Keratinocyte (primary cell): ENCODE results near the gene SSH2. TPM values are rescaled to one million over a fixed set of nuclear protein-coding genes. Genes with fewer than 3 reads are reported as not detected.

Source experiments
- DNase-seq: peaks from one replicate; pipeline ENCODE4 v3.0.0-alpha.2; 2011; ENCODE audit warnings: low read depth, missing footprints, low spot score
- FAIRE-seq: peaks from 2 replicates; lab custom pipeline; 2011; peaks lifted over from hg19 to GRCh38; lab: Jason Lieb, UNC
- H2AFZ ChIP-seq: 2 replicates; pipeline ENCODE4 v1.6.0; 2012; ENCODE audit warnings: low read length, control low read depth, inconsistent platforms; ENCODE audit not compliant: control insufficient read depth
- H3K27ac ChIP-seq: 2 replicates; pipeline ENCODE4 v1.5.1; 2011; ENCODE audit warnings: low read length; ENCODE audit not compliant: control insufficient read depth, insufficient read depth
- H3K27me3 ChIP-seq: 3 replicates; pipeline ENCODE4 v1.6.0; 2011; ENCODE audit warnings: low read length; ENCODE audit not compliant: control insufficient read depth, insufficient read depth; ENCODE audit errors: extremely low read depth
- H3K36me3 ChIP-seq, 2 experiments: 2 replicates in 1 of 2; 3 replicates in 1 of 2; pipeline ENCODE4 v1.5.1; 2011; ENCODE audit warnings: low read length in 2 of 2, mild to moderate bottlenecking in 1 of 2; ENCODE audit not compliant: control insufficient read depth in 2 of 2, insufficient read depth in 2 of 2; ENCODE audit errors: extremely low read depth in 1 of 2
- H3K4me1 ChIP-seq: 3 replicates; pipeline ENCODE4 v1.5.1; 2011; ENCODE audit warnings: low read length; ENCODE audit not compliant: control insufficient read depth, insufficient read depth; ENCODE audit errors: extremely low read depth
- H3K4me2 ChIP-seq: 3 replicates; pipeline ENCODE4 v1.6.0; 2011; ENCODE audit warnings: low read depth, low read length; ENCODE audit not compliant: control insufficient read depth, insufficient read depth; ENCODE audit errors: extremely low read depth
- H3K4me3 ChIP-seq, 3 experiments: fragments of 200-600 bp in 1 of 3; sonication (generic) in 1 of 3; 2 replicates in 2 of 3; 3 replicates in 1 of 3; pipeline ENCODE4 v1.5.1; 2011 to 2016; ENCODE audit warnings: low read length in 3 of 3, mild to moderate bottlenecking in 3 of 3, control low read depth in 2 of 3, inconsistent platforms in 1 of 3, low read depth in 1 of 3, mixed read lengths in 1 of 3, mixed run types in 1 of 3, moderate library complexity in 1 of 3; ENCODE audit not compliant: control insufficient read depth in 2 of 3, insufficient read depth in 2 of 3; ENCODE audit errors: extremely low read depth in 1 of 3
- H3K79me2 ChIP-seq: 2 replicates; pipeline ENCODE4 v1.6.0; 2012; ENCODE audit warnings: low read length; ENCODE audit not compliant: control insufficient read depth, insufficient read depth
- H3K9ac ChIP-seq: 3 replicates; pipeline ENCODE4 v1.6.0; 2011; ENCODE audit warnings: low read length; ENCODE audit not compliant: control insufficient read depth, insufficient read depth; ENCODE audit errors: extremely low read depth
- H3K9me1 ChIP-seq: 3 replicates; pipeline ENCODE4 v1.6.0; 2011; ENCODE audit warnings: low read length; ENCODE audit not compliant: control insufficient read depth, insufficient read depth; ENCODE audit errors: extremely low read depth
- H3K9me3 ChIP-seq: 2 replicates; pipeline ENCODE4 v1.5.1; 2012; ENCODE audit warnings: low read depth, low read length; ENCODE audit not compliant: control insufficient read depth
- H4K20me1 ChIP-seq: 3 replicates; pipeline ENCODE4 v1.6.0; 2011; ENCODE audit warnings: low read length; ENCODE audit not compliant: control insufficient read depth, insufficient read depth; ENCODE audit errors: extremely low read depth
- EZH2 ChIP-seq: IDR thresholded peaks from one replicate; pipeline ENCODE4 v1.6.1; 2012; ENCODE audit warnings: inconsistent platforms, mild to moderate bottlenecking, low read length, moderate library complexity
- dilution Hi-C: fragments of 300-500 bp; cut with MboI; formaldehyde crosslinking; loops from one replicate; pipeline ENCODE4 v1.7.0; 2020; ENCODE audit warnings: low sequenced_read_pairs; ENCODE audit not compliant: extremely low pct_ligation_motif_present
- polyA plus RNA-seq, 5 experiments: library from polyadenylated mRNA; depleted of rRNA in 3 of 5; stranded (reverse) in 3 of 5; stranded (forward) in 1 of 5; unstranded in 1 of 5; fragments of >200 nt; gene quantifications; 1 replicate in 1 of 5; 2 replicates in 3 of 5; 3 replicates in 1 of 5; pipeline versions ENCODE4 v1.2.1 to v1.2.3, GENCODE V29; 2011 to 2012; ENCODE audit warnings: missing spikeins in 2 of 5, low read depth in 1 of 5, low replicate concordance in 1 of 5
- TF ChIP-seq, protein P1 (sequence below), 3 experiments: IDR thresholded peaks in 1 of 3; conservative IDR thresholded peaks in 1 of 3; optimal IDR thresholded peaks in 1 of 3; 2 replicates in 2 of 3; 3 replicates in 1 of 3; pipeline versions ENCODE3 to v1.5.1; 2011; ENCODE audit warnings: low read length in 3 of 3, mild to moderate bottlenecking in 3 of 3, moderate library complexity in 2 of 3, control low read depth in 1 of 3, inconsistent platforms in 1 of 3; ENCODE audit not compliant: insufficient read depth in 2 of 3; ENCODE audit errors: extremely low read depth in 1 of 3

SSH2 gene
- polyA plus RNA-seq, 1 donor (not counting 4 experiments of a cell fraction or from before 2014, with no cell fraction given), result 13.9 TPM

DNA sequence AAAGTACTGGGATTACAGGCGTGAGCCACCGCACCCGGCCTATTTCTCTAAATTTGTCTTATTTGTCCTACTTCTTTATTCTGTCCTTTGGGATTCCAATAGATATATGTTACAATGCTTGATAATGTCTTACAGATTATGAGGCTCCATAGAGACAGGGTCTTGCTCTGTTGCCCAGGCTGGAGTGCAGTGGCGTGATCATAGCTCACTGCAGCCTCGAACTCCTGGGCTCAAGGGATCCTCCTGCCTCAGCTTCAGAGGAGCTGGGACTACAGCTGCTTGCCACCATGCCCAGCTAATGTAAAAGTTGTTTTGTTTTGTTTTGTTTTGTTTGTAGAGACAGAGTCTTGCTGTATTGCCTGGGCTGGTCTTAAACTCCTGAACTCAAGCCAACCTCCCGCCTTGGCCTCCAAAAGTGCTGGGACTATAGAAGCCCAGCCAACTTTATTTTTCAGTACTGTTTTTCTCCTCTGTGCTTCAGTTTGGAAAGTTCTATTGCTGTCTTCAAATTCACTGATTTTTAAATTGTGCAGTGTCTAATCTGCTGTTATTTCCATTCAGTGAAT lies 326.8 kb downstream of the SSH2 start:
- Histone ChIP-seq H3K4me1 (no peaks in the 10 kb centered on the region), H3K9me3 (no peaks in the 10 kb centered on the region), H3K9me1 (peaks cover 2% of the 10 kb centered on the region), H4K20me1 (no peaks in the 10 kb centered on the region), H3K27me3 (no peaks in the 10 kb centered on the region), H3K9ac (no peak overlapping the region), H3K4me3 (no peak overlapping the region), H2AFZ (no peak overlapping the region), H3K27ac (no peak overlapping the region), H3K79me2 (peaks cover 3% of the 10 kb centered on the region), H3K36me3 (no peaks in the 10 kb centered on the region), H3K4me2 (no peak overlapping the region)
- TF ChIP-seq EZH2, result no peak
- TF ChIP-seq, protein P1, sequence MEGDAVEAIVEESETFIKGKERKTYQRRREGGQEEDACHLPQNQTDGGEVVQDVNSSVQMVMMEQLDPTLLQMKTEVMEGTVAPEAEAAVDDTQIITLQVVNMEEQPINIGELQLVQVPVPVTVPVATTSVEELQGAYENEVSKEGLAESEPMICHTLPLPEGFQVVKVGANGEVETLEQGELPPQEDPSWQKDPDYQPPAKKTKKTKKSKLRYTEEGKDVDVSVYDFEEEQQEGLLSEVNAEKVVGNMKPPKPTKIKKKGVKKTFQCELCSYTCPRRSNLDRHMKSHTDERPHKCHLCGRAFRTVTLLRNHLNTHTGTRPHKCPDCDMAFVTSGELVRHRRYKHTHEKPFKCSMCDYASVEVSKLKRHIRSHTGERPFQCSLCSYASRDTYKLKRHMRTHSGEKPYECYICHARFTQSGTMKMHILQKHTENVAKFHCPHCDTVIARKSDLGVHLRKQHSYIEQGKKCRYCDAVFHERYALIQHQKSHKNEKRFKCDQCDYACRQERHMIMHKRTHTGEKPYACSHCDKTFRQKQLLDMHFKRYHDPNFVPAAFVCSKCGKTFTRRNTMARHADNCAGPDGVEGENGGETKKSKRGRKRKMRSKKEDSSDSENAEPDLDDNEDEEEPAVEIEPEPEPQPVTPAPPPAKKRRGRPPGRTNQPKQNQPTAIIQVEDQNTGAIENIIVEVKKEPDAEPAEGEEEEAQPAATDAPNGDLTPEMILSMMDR (optimal IDR thresholded peaks at IDR 0.05 in 1 of 3, IDR thresholded peaks at IDR 0.05 in 1 of 3, conservative IDR thresholded peaks at IDR 0.05 in 1 of 3; ENCODE audit: extremely low read depth in 1 of 3, insufficient read depth in 2 of 3, low read length in 3 of 3), result no peak
- DNase-seq (no peak), FAIRE-seq (no peak)
- dilution Hi-C loops, result no loop called here

DNA sequence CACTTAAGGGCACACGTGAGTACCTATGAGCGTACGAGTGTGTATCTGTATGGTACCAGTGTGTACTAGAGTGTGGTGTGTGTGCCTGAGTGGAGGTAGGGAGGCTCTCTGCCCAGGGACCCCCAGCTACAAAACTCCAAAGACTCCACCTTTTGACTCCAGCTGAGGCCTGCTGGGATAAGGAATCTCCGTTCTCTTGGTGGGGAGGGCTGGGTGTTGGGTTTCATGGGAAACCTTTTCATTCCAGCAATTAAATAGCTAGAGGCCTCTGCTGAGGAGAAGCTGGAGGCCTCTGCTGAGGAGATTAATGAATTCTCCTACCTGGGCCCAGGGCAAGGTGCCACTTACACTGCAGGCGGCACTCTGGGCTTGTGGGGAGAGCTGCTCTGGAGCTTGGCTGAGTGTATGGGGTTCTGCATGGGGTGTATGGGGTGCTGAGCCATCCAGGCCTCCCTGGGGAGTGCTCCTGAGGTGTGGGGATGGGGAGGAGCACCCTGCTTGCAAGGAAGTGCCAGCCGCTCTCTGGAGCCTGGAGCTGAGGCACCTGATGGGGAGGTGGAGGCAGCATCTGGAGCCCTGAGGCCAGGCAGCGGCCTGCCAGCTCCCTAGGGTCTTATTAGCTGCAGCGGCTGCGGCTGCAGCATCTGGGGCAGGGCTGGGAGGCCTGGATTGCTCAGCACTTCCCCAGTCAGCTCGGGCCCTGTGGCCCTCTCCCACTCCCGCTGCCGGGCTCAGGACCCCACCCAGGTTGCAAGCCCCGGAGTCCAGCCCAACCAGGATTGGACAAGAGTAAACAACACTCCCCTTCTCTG lies 332.5 kb downstream of the SSH2 start:
- Histone ChIP-seq H3K9me1 (peaks cover 2% of the 10 kb centered on the region), H3K36me3 (no peaks in the 10 kb centered on the region), H3K4me1 (peaks cover 16% of the 10 kb centered on the region), H2AFZ (no peak overlapping the region), H3K9ac (no peak overlapping the region), H3K79me2 (peaks cover 21% of the 10 kb centered on the region), H3K27me3 (no peaks in the 10 kb centered on the region), H3K9me3 (no peaks in the 10 kb centered on the region), H3K4me2 (no peak overlapping the region), H4K20me1 (no peaks in the 10 kb centered on the region), H3K27ac (no peak overlapping the region), H3K4me3 (no peak overlapping the region)
- no peak for FAIRE-seq
- TF ChIP-seq, protein P1 (optimal IDR thresholded peaks at IDR 0.05 in 1 of 3, IDR thresholded peaks at IDR 0.05 in 1 of 3, conservative IDR thresholded peaks at IDR 0.05 in 1 of 3; ENCODE audit: extremely low read depth in 1 of 3, insufficient read depth in 2 of 3, low read length in 3 of 3), result no peak
- TF ChIP-seq EZH2, result no peak
- DNase-seq, result no peak
- dilution Hi-C loops, result no loop called here
